GM12878 (cell line): Measurements from ENCODE around the gene INPP4B. TPM values are rescaled to one million over a fixed set of nuclear protein-coding genes. Genes with fewer than 3 reads are reported as not detected.

Experiments used
- ATAC-seq: fragments of 200-7000 bp; cut with Tn5 transposase; 3 replicates; pipeline ENCODE4 v1.9.1; 2020; ENCODE audit warnings: mild to moderate bottlenecking, moderate library complexity
- BruUV-seq: library from RNA; stranded (reverse); fragments of 400-500 nt; replicated peaks from 2 replicates; lab custom pipeline; 2021; lab: Mats Ljungman, UMichigan
- CTCF ChIA-PET: fragments of 300-600 bp; sonication (Branson Sonifier 250); formaldehyde crosslinking; extraction: SDS; loops from one replicate; lab custom pipeline; 2021; ENCODE audit warnings: inconsistent platforms; lab: Yijun Ruan, JAX
- POLR2A ChIA-PET: fragments of 350-600 bp; formaldehyde crosslinking; extraction: SDS; loops from one replicate; lab custom pipeline; 2021; ENCODE audit warnings: inconsistent platforms; lab: Charles Lee
- RAD21 ChIA-PET: fragments of 300-600 bp; sonication (Branson Sonifier 250); formaldehyde crosslinking; loops from one replicate; lab custom pipeline; 2023; ENCODE audit warnings: antibody characterized with exemption; ENCODE audit not compliant: unreplicated experiment; lab: Charles Lee
- SMC1A ChIA-PET: fragments of 300-600 bp; sonication (Branson Sonifier 250); formaldehyde crosslinking; loops from one replicate; lab custom pipeline; 2023; ENCODE audit not compliant: unreplicated experiment, uncharacterized antibody; lab: Charles Lee
- DNase-seq: peaks from one replicate; pipeline ENCODE4 v3.0.0-alpha.2; 2011; ENCODE audit warnings: low read depth, low spot score
- FAIRE-seq: peaks from 3 replicates; lab custom pipeline; 2011; peaks lifted over from hg19 to GRCh38; lab: Jason Lieb, UNC
- H2AFZ ChIP-seq: 2 replicates; pipeline ENCODE4 v1.6.0; 2011; ENCODE audit warnings: low read depth, low read length, control low read depth; ENCODE audit not compliant: control insufficient read depth
- H3K27ac ChIP-seq: 2 replicates; pipeline ENCODE4 v1.5.1; 2011; ENCODE audit warnings: control low read depth; ENCODE audit not compliant: control insufficient read depth, insufficient read depth
- H3K27me3 ChIP-seq, 2 experiments: replicated peaks in 1 of 2; 2 replicates each; pipeline versions ENCODE4 v1.6.0 to v1.6.1; 2011; ENCODE audit warnings: low read length in 1 of 2; ENCODE audit not compliant: control insufficient read depth in 2 of 2, insufficient read depth in 2 of 2
- H3K36me3 ChIP-seq, 2 experiments: 2 replicates each; pipeline ENCODE4 v1.5.1; 2011; ENCODE audit warnings: low read length in 1 of 2; ENCODE audit not compliant: control insufficient read depth in 2 of 2, insufficient read depth in 2 of 2
- H3K4me1 ChIP-seq: 2 replicates; pipeline ENCODE4 v1.6.1; 2011; ENCODE audit warnings: mild to moderate bottlenecking, low read length, moderate library complexity, mixed read lengths; ENCODE audit not compliant: control insufficient read depth, insufficient read depth
- H3K4me2 ChIP-seq: 2 replicates; pipeline ENCODE4 v1.6.0; 2011; ENCODE audit warnings: control low read depth; ENCODE audit not compliant: control insufficient read depth, insufficient read depth
- H3K4me3 ChIP-seq: fragments of 200-600 bp; sonication (generic); 2 replicates; pipeline ENCODE4 v1.5.1; 2016
- H3K79me2 ChIP-seq: 2 replicates; pipeline ENCODE4 v1.6.0; 2011; ENCODE audit warnings: low read length; ENCODE audit not compliant: control insufficient read depth, insufficient read depth
- H3K9ac ChIP-seq: 2 replicates; pipeline ENCODE4 v1.8.0; 2011; ENCODE audit warnings: low read length, control low read depth, mixed read lengths; ENCODE audit not compliant: control insufficient read depth, insufficient read depth
- H3K9me3 ChIP-seq: replicated peaks from 3 replicates; pipeline ENCODE4 v1.5.1; 2011; ENCODE audit warnings: mild to moderate bottlenecking, low read length; ENCODE audit not compliant: control insufficient read depth, insufficient read depth
- H4K20me1 ChIP-seq: 2 replicates; pipeline ENCODE4 v1.6.0; 2011; ENCODE audit not compliant: control insufficient read depth, insufficient read depth
- CHD1 ChIP-seq: IDR thresholded peaks from 2 replicates; pipeline ENCODE4 v1.6.1; 2012; ENCODE audit warnings: low read depth, low read length, improper control_type of control experiment
- ETV6 ChIP-seq, 2 experiments: fragments of 450-650 bp in 1 of 2; IDR thresholded peaks in 1 of 2; conservative IDR thresholded peaks in 1 of 2; 2 replicates each; pipeline ENCODE4 v1.6.1; 2014; ENCODE audit warnings: antibody characterized with exemption in 1 of 2, borderline replicate concordance in 1 of 2, low read depth in 1 of 2, mild to moderate bottlenecking in 1 of 2, moderate library complexity in 1 of 2
- GATAD2B ChIP-seq: fragments of 450-650 bp; conservative IDR thresholded peaks from 2 replicates; pipeline ENCODE4 v1.6.1; 2017; ENCODE audit warnings: low read depth, mild to moderate bottlenecking, moderate library complexity
- JUND ChIP-seq: IDR thresholded peaks from 2 replicates; pipeline ENCODE4 v1.6.1; 2012; ENCODE audit warnings: low read depth, mild to moderate bottlenecking, low read length, improper control_type of control experiment, moderate library complexity
- NBN ChIP-seq: fragments of 450-650 bp; IDR thresholded peaks from 2 replicates; pipeline ENCODE4 v1.6.1; 2016
- PAX8 ChIP-seq: fragments of 450-650 bp; IDR thresholded peaks from 2 replicates; pipeline ENCODE4 v1.6.1; 2017; ENCODE audit warnings: mild to moderate bottlenecking, moderate library complexity
- PML ChIP-seq: IDR thresholded peaks from 2 replicates; pipeline ENCODE4 v1.6.1; 2012; ENCODE audit warnings: low read length, inconsistent platforms
- RELA ChIP-seq: fragments of 450-650 bp; IDR thresholded peaks from 2 replicates; pipeline ENCODE4 v1.8.0; 2014; ENCODE audit warnings: borderline replicate concordance; ENCODE audit not compliant: partially characterized antibody
- SREBF1 ChIP-seq: IDR thresholded peaks from 2 replicates; pipeline ENCODE4 v1.6.1; 2012; ENCODE audit warnings: mild to moderate bottlenecking, low read length
- SUZ12 ChIP-seq: fragments of 200-600 bp; sonication (generic); IDR thresholded peaks from one replicate; pipeline ENCODE4 v1.6.1; 2018; ENCODE audit warnings: antibody characterized with exemption, mild to moderate bottlenecking; ENCODE audit not compliant: unreplicated experiment
- TARDBP ChIP-seq: IDR thresholded peaks from 2 replicates; pipeline ENCODE4 v1.6.1; 2016; ENCODE audit warnings: borderline replicate concordance
- WRNIP1 ChIP-seq: IDR thresholded peaks from 2 replicates; pipeline ENCODE4 v1.6.1; 2011; ENCODE audit warnings: low read depth, low read length, improper control_type of control experiment, borderline replicate concordance
- ZNF24 ChIP-seq: fragments of 450-650 bp; IDR thresholded peaks from 2 replicates; pipeline ENCODE4 v1.6.1; 2017; ENCODE audit warnings: antibody characterized with exemption, mild to moderate bottlenecking
- WGBS: methylation state at CpG from one replicate; pipeline ENCODE4 v1.1.6; 2016; ENCODE audit warnings: low lambda C conversion rate; ENCODE audit not compliant: insufficient replicate concordance, insufficient coverage; ENCODE audit errors: missing lambda C conversion rate; 5-methylcytosine and 5-hydroxymethylcytosine counted together
- in situ Hi-C: fragments of 300-500 bp; cut with MboI; formaldehyde crosslinking; loops from 9 replicates; pipeline ENCODE4 v1.14.3; 2018; ENCODE audit warnings: mixed read lengths
- intact Hi-C: fragments of 100-400 bp; cut with micrococcal nuclease; formaldehyde crosslinking; loops from one replicate; pipeline ENCODE4 v1.14.2; 2022; ENCODE audit not compliant: unreplicated experiment
- polyA plus RNA-seq, 11 experiments: library from polyadenylated mRNA; depleted of rRNA in 4 of 11; unstranded in 6 of 11; stranded (reverse) in 5 of 11; fragments of >200 nt; fragmentation: Nextera tagmentation in 4 of 11; fragmentation: Illumina TruSeq in 1 of 11; extraction: Ambion mirVana in 4 of 11; extraction: Trizol in 1 of 11; gene quantifications; 1 replicate in 1 of 11; 2 replicates in 10 of 11; pipeline versions ENCODE4 v1.2.1 to v1.2.3, GENCODE V29; 2011 to 2016; ENCODE audit warnings: inconsistent platforms in 2 of 11, missing spikeins in 2 of 11, low read depth in 1 of 11
- total RNA-seq, 4 experiments: library from RNA; depleted of rRNA in 3 of 4; stranded (reverse); fragments of >200 nt in 3 of 4; fragmentation: Illumina TruSeq in 1 of 4; extraction: Trizol in 1 of 4; gene quantifications; 2 replicates each; pipeline versions ENCODE4 v1.2.1 to v1.2.3, GENCODE V29; 2013 to 2021
- TF ChIP-seq, protein P1 (sequence below): fragments of 450-650 bp; IDR thresholded peaks from 2 replicates; pipeline ENCODE4 v1.6.1; 2017; ENCODE audit warnings: mild to moderate bottlenecking
- TF ChIP-seq, protein P2 (sequence below): fragments of 450-650 bp; formaldehyde crosslinking; IDR thresholded peaks from 2 replicates; pipeline ENCODE4 v1.5.0; 2022; ENCODE audit warnings: mild to moderate bottlenecking, missing genetic modification characterization
- TF ChIP-seq, protein P3 (sequence below): fragments of 150-350 bp; IDR thresholded peaks from 2 replicates; pipeline ENCODE4 v1.6.1; 2014; ENCODE audit warnings: mild to moderate bottlenecking, low read depth, low read length
- TF ChIP-seq, protein P4 (sequence below): IDR thresholded peaks from 2 replicates; pipeline ENCODE4 v1.6.1; 2011; ENCODE audit warnings: borderline replicate concordance, low read depth, mild to moderate bottlenecking, moderate library complexity, low read length; ENCODE audit not compliant: insufficient read depth, poor library complexity, severe bottlenecking

INPP4B gene
- total and polyA plus RNA-seq, 10 of the 15 experiments (the other 5 are each of a cell fraction or from before 2014, with no cell fraction given) = 0.53 to 11.2 (median 0.95) TPM

DNA sequence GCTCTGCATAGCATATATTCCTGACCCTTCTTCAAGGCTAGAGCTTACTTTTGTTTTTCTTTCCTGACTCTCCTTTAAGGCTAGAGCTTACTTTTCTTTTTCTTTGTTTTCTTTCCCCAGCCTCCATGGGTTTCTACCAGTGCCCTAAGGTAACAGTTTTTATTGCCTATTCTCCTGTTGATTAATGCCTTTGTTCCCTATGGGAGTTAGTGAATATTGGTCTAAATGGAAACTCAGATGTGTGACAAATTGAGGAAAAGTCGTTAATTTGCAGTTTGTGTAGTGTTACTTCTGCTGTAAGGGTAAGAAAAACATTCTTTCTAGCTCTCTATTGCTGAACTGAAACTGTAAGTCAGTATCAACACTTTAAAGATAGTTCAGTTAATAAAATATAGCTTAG is 851.0 kb downstream of the INPP4B start:
- POLR2A ChIA-PET = no interaction called here
- TF ChIP-seq, protein P1, sequence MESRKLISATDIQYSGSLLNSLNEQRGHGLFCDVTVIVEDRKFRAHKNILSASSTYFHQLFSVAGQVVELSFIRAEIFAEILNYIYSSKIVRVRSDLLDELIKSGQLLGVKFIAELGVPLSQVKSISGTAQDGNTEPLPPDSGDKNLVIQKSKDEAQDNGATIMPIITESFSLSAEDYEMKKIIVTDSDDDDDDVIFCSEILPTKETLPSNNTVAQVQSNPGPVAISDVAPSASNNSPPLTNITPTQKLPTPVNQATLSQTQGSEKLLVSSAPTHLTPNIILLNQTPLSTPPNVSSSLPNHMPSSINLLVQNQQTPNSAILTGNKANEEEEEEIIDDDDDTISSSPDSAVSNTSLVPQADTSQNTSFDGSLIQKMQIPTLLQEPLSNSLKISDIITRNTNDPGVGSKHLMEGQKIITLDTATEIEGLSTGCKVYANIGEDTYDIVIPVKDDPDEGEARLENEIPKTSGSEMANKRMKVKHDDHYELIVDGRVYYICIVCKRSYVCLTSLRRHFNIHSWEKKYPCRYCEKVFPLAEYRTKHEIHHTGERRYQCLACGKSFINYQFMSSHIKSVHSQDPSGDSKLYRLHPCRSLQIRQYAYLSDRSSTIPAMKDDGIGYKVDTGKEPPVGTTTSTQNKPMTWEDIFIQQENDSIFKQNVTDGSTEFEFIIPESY = no peak
- TF ChIP-seq SUZ12 (no peak), PML (no peak), WRNIP1 (no peak), GATAD2B (no peak), ETV6 (conservative IDR thresholded peaks at IDR 0.05 in 1 of 2, IDR thresholded peaks at IDR 0.05 in 1 of 2; ENCODE audit: borderline replicate concordance in 1 of 2, low read depth in 1 of 2) (no peak), CHD1 (no peak), SREBF1 (no peak), JUND (no peak), PAX8 (no peak), TARDBP (no peak), RELA (no peak), ZNF24 (no peak), NBN (no peak)
- TF ChIP-seq, protein P2, sequence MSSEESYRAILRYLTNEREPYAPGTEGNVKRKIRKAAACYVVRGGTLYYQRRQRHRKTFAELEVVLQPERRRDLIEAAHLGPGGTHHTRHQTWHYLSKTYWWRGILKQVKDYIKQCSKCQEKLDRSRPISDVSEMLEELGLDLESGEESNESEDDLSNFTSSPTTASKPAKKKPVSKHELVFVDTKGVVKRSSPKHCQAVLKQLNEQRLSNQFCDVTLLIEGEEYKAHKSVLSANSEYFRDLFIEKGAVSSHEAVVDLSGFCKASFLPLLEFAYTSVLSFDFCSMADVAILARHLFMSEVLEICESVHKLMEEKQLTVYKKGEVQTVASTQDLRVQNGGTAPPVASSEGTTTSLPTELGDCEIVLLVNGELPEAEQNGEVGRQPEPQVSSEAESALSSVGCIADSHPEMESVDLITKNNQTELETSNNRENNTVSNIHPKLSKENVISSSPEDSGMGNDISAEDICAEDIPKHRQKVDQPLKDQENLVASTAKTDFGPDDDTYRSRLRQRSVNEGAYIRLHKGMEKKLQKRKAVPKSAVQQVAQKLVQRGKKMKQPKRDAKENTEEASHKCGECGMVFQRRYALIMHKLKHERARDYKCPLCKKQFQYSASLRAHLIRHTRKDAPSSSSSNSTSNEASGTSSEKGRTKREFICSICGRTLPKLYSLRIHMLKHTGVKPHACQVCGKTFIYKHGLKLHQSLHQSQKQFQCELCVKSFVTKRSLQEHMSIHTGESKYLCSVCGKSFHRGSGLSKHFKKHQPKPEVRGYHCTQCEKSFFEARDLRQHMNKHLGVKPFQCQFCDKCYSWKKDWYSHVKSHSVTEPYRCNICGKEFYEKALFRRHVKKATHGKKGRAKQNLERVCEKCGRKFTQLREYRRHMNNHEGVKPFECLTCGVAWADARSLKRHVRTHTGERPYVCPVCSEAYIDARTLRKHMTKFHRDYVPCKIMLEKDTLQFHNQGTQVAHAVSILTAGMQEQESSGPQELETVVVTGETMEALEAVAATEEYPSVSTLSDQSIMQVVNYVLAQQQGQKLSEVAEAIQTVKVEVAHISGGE (CRISPR knock-in tag) = no peak
- TF ChIP-seq, protein P3, sequence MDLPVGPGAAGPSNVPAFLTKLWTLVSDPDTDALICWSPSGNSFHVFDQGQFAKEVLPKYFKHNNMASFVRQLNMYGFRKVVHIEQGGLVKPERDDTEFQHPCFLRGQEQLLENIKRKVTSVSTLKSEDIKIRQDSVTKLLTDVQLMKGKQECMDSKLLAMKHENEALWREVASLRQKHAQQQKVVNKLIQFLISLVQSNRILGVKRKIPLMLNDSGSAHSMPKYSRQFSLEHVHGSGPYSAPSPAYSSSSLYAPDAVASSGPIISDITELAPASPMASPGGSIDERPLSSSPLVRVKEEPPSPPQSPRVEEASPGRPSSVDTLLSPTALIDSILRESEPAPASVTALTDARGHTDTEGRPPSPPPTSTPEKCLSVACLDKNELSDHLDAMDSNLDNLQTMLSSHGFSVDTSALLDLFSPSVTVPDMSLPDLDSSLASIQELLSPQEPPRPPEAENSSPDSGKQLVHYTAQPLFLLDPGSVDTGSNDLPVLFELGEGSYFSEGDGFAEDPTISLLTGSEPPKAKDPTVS = no peak
- TF ChIP-seq, protein P4, sequence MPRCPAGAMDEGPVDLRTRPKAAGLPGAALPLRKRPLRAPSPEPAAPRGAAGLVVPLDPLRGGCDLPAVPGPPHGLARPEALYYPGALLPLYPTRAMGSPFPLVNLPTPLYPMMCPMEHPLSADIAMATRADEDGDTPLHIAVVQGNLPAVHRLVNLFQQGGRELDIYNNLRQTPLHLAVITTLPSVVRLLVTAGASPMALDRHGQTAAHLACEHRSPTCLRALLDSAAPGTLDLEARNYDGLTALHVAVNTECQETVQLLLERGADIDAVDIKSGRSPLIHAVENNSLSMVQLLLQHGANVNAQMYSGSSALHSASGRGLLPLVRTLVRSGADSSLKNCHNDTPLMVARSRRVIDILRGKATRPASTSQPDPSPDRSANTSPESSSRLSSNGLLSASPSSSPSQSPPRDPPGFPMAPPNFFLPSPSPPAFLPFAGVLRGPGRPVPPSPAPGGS = no peak
- no peak overlapping the region for H3K4me3 ChIP-seq
- H3K9ac ChIP-seq = no peak overlapping the region
- SMC1A ChIA-PET = no interaction called here
- H3K27ac ChIP-seq = no peak overlapping the region
- H3K4me1 ChIP-seq = no peaks in the 10 kb centered on the region
- WGBS = 0% methylated on average over 1 of the region's 1 CpG
- H3K79me2 ChIP-seq = no peaks in the 10 kb centered on the region
- intact Hi-C loops = no loop called here
- in situ Hi-C loops = no loop called here
- no peak for FAIRE-seq
- CTCF ChIA-PET = no interaction called here
- H3K4me2 ChIP-seq = no peak overlapping the region
- ATAC-seq = no peak
- DNase-seq = no peak
- H4K20me1 ChIP-seq = no peaks in the 10 kb centered on the region
- no TSS peak for BruUV-seq
- no peaks in the 10 kb centered on the region for H3K27me3 ChIP-seq
- no peak overlapping the region for H2AFZ ChIP-seq
- H3K36me3 ChIP-seq = no peaks in the 10 kb centered on the region
- RAD21 ChIA-PET = no interaction called here
- no peaks in the 10 kb centered on the region for H3K9me3 ChIP-seq
